Activated CD8-positive, alpha-beta memory T cell treated with anti-CD3 and anti-CD28 coated beads, Interleukin-2, amount 50 U/mL, for 1 hour (primary cell): ENCODE data around the gene DGKH.
"Not testable (repeated sequence)": the region's sequence is repeated elsewhere in the genome, so short reads cannot be mapped to it uniquely, and the experiment has no call there.

Experiments
- DNase-seq: peaks from one replicate; pipeline ENCODE4 v3.0.0-alpha.2; 2020; ENCODE audit errors: extremely low read depth

The DGKH gene

GRCh38 chr13:42113478-42113877 is 65.0 kb downstream of the DGKH start:
- DNase-seq: no peak

GRCh38 chr13:42114278-42114677 is 65.8 kb downstream of the DGKH start:
- no peak for DNase-seq

GRCh38 chr13:42114912-42115311 is 66.5 kb downstream of the DGKH start:
- DNase-seq: no peak

GRCh38 chr13:42116225-42116624 is 67.8 kb downstream of the DGKH start:
- no peak for DNase-seq

GRCh38 chr13:42119041-42119440 is 70.6 kb downstream of the DGKH start:
- DNase-seq: no peak

- no peak for DNase-seq
Measured at GRCh38 chr13:42119875-42120274, 71.4 kb downstream of the DGKH start.

- DNase-seq: no peak
Measured at GRCh38 chr13:42123600-42123999, 75.2 kb downstream of the DGKH start.

GRCh38 chr13:42125046-42125445 is 76.6 kb downstream of the DGKH start:
- no peak for DNase-seq

- no peak for DNase-seq
Measured at GRCh38 chr13:42127047-42127446, 78.6 kb downstream of the DGKH start.

- no peak for DNase-seq
Measured at GRCh38 chr13:42129033-42129432, 80.6 kb downstream of the DGKH start.

- DNase-seq: no peak
Measured at GRCh38 chr13:42136518-42136917, 88.1 kb downstream of the DGKH start.

GRCh38 chr13:42137856-42138537 is 89.5 kb downstream of the DGKH start:
- no peak for DNase-seq

- DNase-seq: no peak
Measured at GRCh38 chr13:42140494-42140893, 92.0 kb downstream of the DGKH start.

- DNase-seq: not testable (repeated sequence)
Measured at GRCh38 chr13:42141052-42141451, 92.6 kb downstream of the DGKH start.

- DNase-seq: no peak
Measured at GRCh38 chr13:42146359-42146758, 97.9 kb downstream of the DGKH start.

GRCh38 chr13:42148538-42148937 is 100.1 kb downstream of the DGKH start:
- DNase-seq: no peak

GRCh38 chr13:42149136-42149535 is 100.7 kb downstream of the DGKH start:
- no peak for DNase-seq

GRCh38 chr13:42151781-42152180 is 103.3 kb downstream of the DGKH start:
- no peak for DNase-seq

- no peak for DNase-seq
Measured at GRCh38 chr13:42152495-42152894, 104.0 kb downstream of the DGKH start.

GRCh38 chr13:42153199-42154113 is 105.0 kb downstream of the DGKH start:
- DNase-seq: no peak

- DNase-seq: no peak
Measured at GRCh38 chr13:42155251-42155650, 106.8 kb downstream of the DGKH start.

GRCh38 chr13:42163338-42163737 is 114.9 kb downstream of the DGKH start:
- DNase-seq: not testable (repeated sequence)

GRCh38 chr13:42163910-42164309 is 115.5 kb downstream of the DGKH start:
- DNase-seq: not testable (repeated sequence)
